Activated T-cell treated with anti-CD3 and anti-CD28 coated beads for 48 hours (primary cell): ENCODE results near the gene PGAM2.

Experiments used
- DNase-seq: peaks from one replicate; pipeline ENCODE4 v3.0.0-alpha.2; 2020; ENCODE audit warnings: low read depth

Gene PGAM2

GRCh38 chr7:44082541-44083207, 17.3 kb upstream of the PGAM2 start:
- peak; percentile 97 for DNase-seq

- DNase-seq = no peak
Measured at GRCh38 chr7:44081266-44081748, 15.9 kb upstream of the PGAM2 start.

- DNase-seq = no peak
Measured at GRCh38 chr7:44080686-44081265, 15.4 kb upstream of the PGAM2 start.

GRCh38 chr7:44080118-44080517, 14.8 kb upstream of the PGAM2 start:
- no peak for DNase-seq

GRCh38 chr7:44079331-44080021, 14.1 kb upstream of the PGAM2 start:
- no peak for DNase-seq

- no peak for DNase-seq
Measured at GRCh38 chr7:44078521-44078920, 13.2 kb upstream of the PGAM2 start.

- no peak for DNase-seq
Measured at GRCh38 chr7:44077681-44078091, 12.3 kb upstream of the PGAM2 start.

- no peak for DNase-seq
Measured at GRCh38 chr7:44077061-44077460, 11.7 kb upstream of the PGAM2 start.

- no peak for DNase-seq
Measured at GRCh38 chr7:44076101-44076895, 10.9 kb upstream of the PGAM2 start.

GRCh38 chr7:44075296-44076075, 10.1 kb upstream of the PGAM2 start:
- no peak for DNase-seq

GRCh38 chr7:44074349-44074695, 9.0 kb upstream of the PGAM2 start:
- no peak for DNase-seq

- DNase-seq = peak; percentile 52
Measured at GRCh38 chr7:44073664-44074348, 8.4 kb upstream of the PGAM2 start.

GRCh38 chr7:44072364-44073231, 7.2 kb upstream of the PGAM2 start:
- DNase-seq = peak; percentile 34

- no peak for DNase-seq
Measured at GRCh38 chr7:44071726-44072363, 6.5 kb upstream of the PGAM2 start.

- no peak for DNase-seq
Measured at GRCh38 chr7:44068054-44068453, 2.7 kb upstream of the PGAM2 start.

GRCh38 chr7:44067064-44067951, 1.9 kb upstream of the PGAM2 start:
- no peak for DNase-seq

GRCh38 chr7:44066494-44067063, 1.2 kb upstream of the PGAM2 start:
- DNase-seq = no peak

GRCh38 chr7:44066111-44066460, 719 bp upstream of the PGAM2 start:
- DNase-seq = no peak
